ENCODE results near the gene MSH4.
A peak's percentile ranks its signal among the peaks of the same experiment; 100 is the strongest.
"Not testable (repeated sequence)": the region's sequence is repeated elsewhere in the genome, so short reads cannot be mapped to it uniquely, and the experiment has no call there.

Gene MSH4

DNA sequence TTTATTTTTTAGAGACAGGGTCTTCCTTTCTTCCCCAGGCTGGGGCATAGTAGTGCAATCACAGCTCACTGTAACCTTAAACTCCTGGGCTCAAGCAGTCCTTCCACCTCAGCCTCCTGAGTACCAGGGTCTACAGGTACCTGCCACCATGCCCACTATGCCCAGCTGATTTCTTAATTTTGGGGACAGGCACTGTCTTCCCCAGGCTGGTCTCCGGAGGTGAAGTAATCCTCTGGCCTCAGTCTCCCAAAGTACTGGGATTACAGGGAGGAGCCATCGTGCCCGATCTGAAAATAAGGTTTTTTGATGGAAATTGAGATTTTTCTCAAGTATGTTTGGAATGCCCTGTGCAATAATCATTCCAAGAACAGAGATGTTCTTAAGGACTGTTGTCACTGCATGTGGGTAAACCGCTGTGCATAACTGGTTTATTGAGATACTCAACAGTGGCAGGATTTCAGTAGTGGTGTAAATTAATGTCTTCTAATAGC is 934 bp upstream of the MSH4 start:
- TF ChIP-seq TAF1 (IDR thresholded peaks at IDR 0.05; ENCODE audit: low read depth, low read length) (no peak), SPI1 (IDR thresholded peaks at IDR 0.05; ENCODE audit: low read depth, low read length) (no peak), POLR2AphosphoS5 (IDR thresholded peaks at IDR 0.05; ENCODE audit: low read depth, low read length) (no peak; the same call in 1 of the 2 replicates), POU2F2 (IDR thresholded peaks at IDR 0.05; ENCODE audit: low read depth, low read length) (peak; percentile 31; the same call in 1 of the 2 replicates), PAX5 (IDR thresholded peaks at IDR 0.05; ENCODE audit: insufficient read depth, low read length, severe bottlenecking) (no peak), POLR2A (IDR thresholded peaks at IDR 0.05; ENCODE audit: low read depth, low read length) (peak; percentile 75; the same call in 1 of the 2 replicates)
- no peak for FAIRE-seq

DNA sequence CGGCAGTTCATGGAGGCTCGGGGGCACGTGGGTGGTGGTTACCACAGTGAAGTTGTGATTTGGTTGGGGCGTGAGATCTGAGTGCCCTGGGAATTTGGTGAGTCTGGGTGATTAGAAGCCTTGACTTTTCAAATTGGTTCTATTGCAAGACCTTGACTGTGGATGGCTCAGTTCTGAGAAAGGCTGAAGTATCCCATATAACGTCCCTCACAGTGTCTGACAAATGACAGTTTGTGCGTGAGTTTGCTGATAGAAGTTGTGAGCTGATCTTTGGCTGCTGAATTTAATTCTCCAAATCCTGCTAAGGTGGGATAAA is 549 bp downstream of the MSH4 start:
- FAIRE-seq = no peak
- no peak for DNase-seq (ENCODE audit: insufficient read length, low spot score)
- TF ChIP-seq POLR2AphosphoS5 (IDR thresholded peaks at IDR 0.05; ENCODE audit: low read depth, low read length) = no peak
- TF ChIP-seq PAX5 (IDR thresholded peaks at IDR 0.05; ENCODE audit: insufficient read depth, low read length, severe bottlenecking) = no peak
- no peak for TF ChIP-seq TAF1 (IDR thresholded peaks at IDR 0.05; ENCODE audit: low read depth, low read length)

More for the DNA sequence above, 934 bp upstream of the MSH4 start:
- no peak for DNase-seq (ENCODE audit: insufficient read length, low spot score)

- DNase-seq (ENCODE audit: insufficient read length, low spot score) (no peak), FAIRE-seq (no peak)
Observed at GRCh38 chr1:75797606-75798216, 1.0 kb downstream of the MSH4 start.

GRCh38 chr1:75801480-75801879 is 4.8 kb downstream of the MSH4 start:
- DNase-seq (ENCODE audit: insufficient read length, low spot score); FAIRE-seq: not testable (repeated sequence)

More at GRCh38 chr1:75797606-75798216, 1.0 kb downstream of the MSH4 start:
- TF ChIP-seq TAF1 (IDR thresholded peaks at IDR 0.05; ENCODE audit: low read depth, low read length) (no peak), POU2F2 (IDR thresholded peaks at IDR 0.05; ENCODE audit: low read depth, low read length) (no peak), POLR2AphosphoS5 (IDR thresholded peaks at IDR 0.05; ENCODE audit: low read depth, low read length) (no peak), PAX5 (IDR thresholded peaks at IDR 0.05; ENCODE audit: insufficient read depth, low read length, severe bottlenecking) (no peak), POLR2A (IDR thresholded peaks at IDR 0.05; ENCODE audit: low read depth, low read length) (no peak), SPI1 (IDR thresholded peaks at IDR 0.05; ENCODE audit: low read depth, low read length) (no peak)

- TF ChIP-seq POLR2A (IDR thresholded peaks at IDR 0.05; ENCODE audit: low read depth, low read length) (no peak), POU2F2 (IDR thresholded peaks at IDR 0.05; ENCODE audit: low read depth, low read length) (no peak), TAF1 (IDR thresholded peaks at IDR 0.05; ENCODE audit: low read depth, low read length) (no peak)
- FAIRE-seq = no peak
- no peak for DNase-seq (ENCODE audit: insufficient read length, low spot score)
Observed at GRCh38 chr1:75808921-75809320, 12.2 kb downstream of the MSH4 start.

DNA sequence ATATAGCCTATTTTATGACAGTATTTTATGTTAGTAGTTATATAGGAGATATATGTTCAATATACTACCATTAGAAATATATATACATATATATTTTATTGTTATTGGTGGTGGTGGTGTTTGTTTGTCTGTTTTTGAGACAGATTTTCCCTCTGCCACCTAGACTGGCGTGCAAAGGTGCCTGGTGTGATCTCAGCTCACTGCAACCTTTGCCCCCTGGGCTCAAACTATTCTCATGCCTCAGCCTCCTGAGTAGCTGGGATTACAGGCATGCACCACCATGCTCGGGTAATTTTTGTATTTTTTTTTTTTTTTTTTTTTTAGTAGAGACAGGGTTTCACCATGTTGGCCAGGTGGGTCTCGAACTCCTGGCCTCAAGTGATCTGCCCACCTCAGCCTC is 13.4 kb downstream of the MSH4 start:
- FAIRE-seq; DNase-seq (ENCODE audit: insufficient read length, low spot score): not testable (repeated sequence)

DNA sequence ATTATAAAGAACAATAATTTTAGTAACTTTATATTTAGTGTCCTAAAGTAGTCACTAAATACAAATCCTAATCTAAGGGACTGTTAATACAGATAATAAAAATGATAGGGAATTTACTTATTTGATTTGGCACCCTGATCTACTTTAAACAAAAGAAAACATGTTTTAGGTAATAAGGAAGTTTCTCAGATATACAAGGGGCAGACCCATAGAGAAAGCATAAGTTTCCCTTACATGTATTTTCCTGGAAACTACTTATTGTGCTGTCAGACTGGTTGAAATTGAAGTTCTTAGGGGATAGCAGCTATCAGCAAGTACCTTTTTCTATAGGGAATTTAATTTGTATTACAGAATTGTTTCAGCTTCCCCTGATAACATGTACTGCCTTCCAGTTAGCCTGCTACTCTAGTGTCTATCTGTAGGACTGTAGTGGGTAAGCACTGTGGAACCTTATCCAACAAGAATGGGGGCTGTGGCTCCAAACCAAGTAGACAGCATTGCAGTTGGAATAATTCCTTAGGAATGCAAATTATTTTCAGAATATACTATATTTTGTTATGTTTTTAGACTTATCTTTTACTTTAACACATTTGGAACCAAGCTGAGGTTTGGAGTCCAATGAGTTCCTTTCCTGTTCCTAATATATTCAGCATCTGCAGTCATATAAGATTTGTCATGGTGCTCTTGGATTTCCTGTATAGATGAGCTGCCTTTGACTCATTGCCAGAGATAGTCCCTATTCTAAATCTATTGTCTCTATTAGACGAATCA is 14.7 kb downstream of the MSH4 start:
- TF ChIP-seq PAX5 (IDR thresholded peaks at IDR 0.05; ENCODE audit: insufficient read depth, low read length, severe bottlenecking) = no peak
- no peak for TF ChIP-seq POLR2AphosphoS5 (IDR thresholded peaks at IDR 0.05; ENCODE audit: low read depth, low read length)
- no peak for TF ChIP-seq POU2F2 (IDR thresholded peaks at IDR 0.05; ENCODE audit: low read depth, low read length)
- no peak for TF ChIP-seq POLR2A (IDR thresholded peaks at IDR 0.05; ENCODE audit: low read depth, low read length)
- no peak for TF ChIP-seq SPI1 (IDR thresholded peaks at IDR 0.05; ENCODE audit: low read depth, low read length)
- no peak for TF ChIP-seq TAF1 (IDR thresholded peaks at IDR 0.05; ENCODE audit: low read depth, low read length)
- DNase-seq (ENCODE audit: insufficient read length, low spot score) (no peak), FAIRE-seq (no peak)

DNA sequence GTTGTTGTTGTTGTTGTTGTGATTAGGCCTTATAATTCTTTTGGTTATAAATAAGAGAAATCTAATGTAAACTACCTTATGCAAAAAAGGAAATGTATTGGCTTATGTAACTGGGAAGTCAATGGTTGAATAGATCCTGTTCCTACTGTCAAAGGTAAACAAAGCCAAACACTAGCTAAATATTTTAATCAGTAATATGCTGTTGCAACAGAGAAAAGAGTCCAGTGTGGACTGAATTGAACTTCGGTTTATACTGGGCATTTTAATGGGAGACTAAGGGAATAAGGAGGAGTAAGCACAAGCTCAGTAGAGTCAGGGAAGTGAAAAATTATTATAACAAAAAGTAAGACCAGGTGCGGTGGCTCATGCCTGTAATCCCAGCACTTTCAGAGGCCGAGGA is 15.4 kb downstream of the MSH4 start:
- TF ChIP-seq POU2F2 (IDR thresholded peaks at IDR 0.05; ENCODE audit: low read depth, low read length) (no peak), POLR2AphosphoS5 (IDR thresholded peaks at IDR 0.05; ENCODE audit: low read depth, low read length) (no peak), SPI1 (IDR thresholded peaks at IDR 0.05; ENCODE audit: low read depth, low read length) (no peak), POLR2A (IDR thresholded peaks at IDR 0.05; ENCODE audit: low read depth, low read length) (no peak), PAX5 (IDR thresholded peaks at IDR 0.05; ENCODE audit: insufficient read depth, low read length, severe bottlenecking) (no peak), TAF1 (IDR thresholded peaks at IDR 0.05; ENCODE audit: low read depth, low read length) (no peak)
- DNase-seq (ENCODE audit: insufficient read length, low spot score) (no peak), FAIRE-seq (no peak)

DNA sequence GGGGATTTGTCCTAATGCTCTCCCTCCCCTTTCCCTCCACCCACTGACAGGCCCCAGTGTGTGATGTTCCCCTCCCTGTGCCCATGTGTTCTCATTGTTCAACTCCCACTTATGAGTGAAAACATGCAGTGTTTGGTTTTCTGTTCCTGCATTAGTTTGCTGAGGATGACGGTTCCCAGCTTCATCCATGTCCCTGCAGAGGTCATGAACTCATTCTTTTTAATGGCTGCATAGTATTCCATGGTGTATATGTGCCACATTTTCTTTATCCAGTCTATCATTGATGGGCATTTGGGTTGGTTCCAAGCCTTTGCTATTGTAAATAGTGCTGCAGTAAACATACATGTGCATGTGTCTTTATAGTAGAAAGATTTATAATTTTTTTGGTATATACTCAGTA is 26.9 kb downstream of the MSH4 start:
- FAIRE-seq; DNase-seq (ENCODE audit: insufficient read length, low spot score): not testable (repeated sequence)

DNA sequence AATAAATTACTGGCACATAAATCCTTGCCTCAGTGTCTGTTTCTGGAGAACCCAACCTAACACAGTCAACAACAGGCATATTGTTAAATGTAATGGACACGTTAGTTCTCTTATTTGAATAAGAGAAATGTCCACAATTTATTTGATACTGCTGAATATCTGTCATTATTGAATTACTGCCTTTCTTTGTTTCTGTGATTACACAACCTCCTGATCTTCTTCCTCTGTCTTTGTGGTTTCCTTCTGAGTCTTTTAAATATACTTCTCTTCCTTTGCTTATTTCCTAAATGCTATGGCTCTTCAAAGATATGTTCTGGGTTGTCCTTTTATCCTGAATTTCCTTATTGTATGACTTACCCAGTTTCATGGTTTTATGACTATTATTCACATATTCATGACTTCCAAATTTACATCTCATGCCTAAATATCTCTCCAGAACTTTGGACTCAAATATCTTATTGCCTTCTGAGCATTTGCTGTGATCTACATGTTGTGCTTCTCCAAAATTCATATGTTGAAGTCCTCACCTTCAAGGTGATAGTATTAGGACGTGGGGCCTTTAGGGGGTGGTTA is 39.9 kb downstream of the MSH4 start:
- TF ChIP-seq POLR2AphosphoS5 (IDR thresholded peaks at IDR 0.05; ENCODE audit: low read depth, low read length) = no peak
- no peak for TF ChIP-seq PAX5 (IDR thresholded peaks at IDR 0.05; ENCODE audit: insufficient read depth, low read length, severe bottlenecking)
- no peak for TF ChIP-seq SPI1 (IDR thresholded peaks at IDR 0.05; ENCODE audit: low read depth, low read length)
- TF ChIP-seq POU2F2 (IDR thresholded peaks at IDR 0.05; ENCODE audit: low read depth, low read length) = no peak
- no peak for TF ChIP-seq TAF1 (IDR thresholded peaks at IDR 0.05; ENCODE audit: low read depth, low read length)
- no peak for TF ChIP-seq POLR2A (IDR thresholded peaks at IDR 0.05; ENCODE audit: low read depth, low read length)
- DNase-seq (ENCODE audit: insufficient read length, low spot score) (no peak), FAIRE-seq (no peak)
